Panc1 (cell line): ENCODE results near the gene SARS1.

ENCODE experiments used
- CTCF ChIP-seq: fragments of 450-650 bp; IDR thresholded peaks from 2 replicates; pipeline ENCODE4 v1.5.1; 2017; ENCODE audit warnings: mild to moderate bottlenecking
- POLR2AphosphoS5 ChIP-seq: IDR thresholded peaks from 2 replicates; pipeline ENCODE4 v1.6.1; 2012; ENCODE audit warnings: mild to moderate bottlenecking, low read depth, low read length, moderate library complexity
- TCF7L2 ChIP-seq: IDR thresholded peaks from 2 replicates; pipeline ENCODE4 v1.6.1; 2011; ENCODE audit warnings: mild to moderate bottlenecking, low read depth, low read length, inconsistent platforms

GRCh38 chr1:109239409-109240068 lies 25.8 kb downstream of the SARS1 start:
- TF ChIP-seq CTCF: peak; percentile 72; the same call in 1 of the 2 replicates
- no peak for TF ChIP-seq POLR2AphosphoS5
- no peak for TF ChIP-seq TCF7L2
